ENCODE data around the gene RETNLB. TPM values are rescaled to one million over a fixed set of nuclear protein-coding genes. Genes with fewer than 3 reads are reported as not detected.

RETNLB gene
- total RNA-seq, 1 donor from 2014 or later = not detected

GRCh38 chr3:108779496-108779895 is 22.3 kb upstream of the RETNLB start:
- Histone ChIP-seq H3K36me3 (ENCODE audit: control insufficient read depth, insufficient read depth, low read length) (no peaks in the 10 kb centered on the region), H3K4me3 (ENCODE audit: low read depth, low read length) (no peak overlapping the region), H3K27me3 (ENCODE audit: control insufficient read depth, insufficient read depth, low read length) (no peaks in the 10 kb centered on the region)
- no peak for TF ChIP-seq CTCF (IDR thresholded peaks at IDR 0.05; ENCODE audit: insufficient read depth, low read length, poor library complexity, severe bottlenecking)
- no peak for DNase-seq (ENCODE audit: low read depth)

- no peak for DNase-seq (ENCODE audit: low read depth)
- H3K27me3 ChIP-seq (ENCODE audit: control insufficient read depth, insufficient read depth, low read length) = no peaks in the 10 kb centered on the region
- no peak overlapping the region for H3K4me3 ChIP-seq (ENCODE audit: low read depth, low read length)
- TF ChIP-seq CTCF (IDR thresholded peaks at IDR 0.05; ENCODE audit: insufficient read depth, low read length, poor library complexity, severe bottlenecking) = no peak
- H3K36me3 ChIP-seq (ENCODE audit: control insufficient read depth, insufficient read depth, low read length) = no peaks in the 10 kb centered on the region
Observed at GRCh38 chr3:108775649-108776048, 18.4 kb upstream of the RETNLB start.

GRCh38 chr3:108767253-108767652 is 10.0 kb upstream of the RETNLB start:
- Histone ChIP-seq H3K4me3 (ENCODE audit: low read depth, low read length) (no peak overlapping the region), H3K27me3 (ENCODE audit: control insufficient read depth, insufficient read depth, low read length) (no peaks in the 10 kb centered on the region), H3K36me3 (ENCODE audit: control insufficient read depth, insufficient read depth, low read length) (no peaks in the 10 kb centered on the region)
- no peak for TF ChIP-seq CTCF (IDR thresholded peaks at IDR 0.05; ENCODE audit: insufficient read depth, low read length, poor library complexity, severe bottlenecking)
- DNase-seq (ENCODE audit: low read depth) = no peak

- TF ChIP-seq CTCF (IDR thresholded peaks at IDR 0.05; ENCODE audit: insufficient read depth, low read length, poor library complexity, severe bottlenecking) = no peak
- DNase-seq (ENCODE audit: low read depth) = no peak
- H3K36me3 ChIP-seq (ENCODE audit: control insufficient read depth, insufficient read depth, low read length) = no peaks in the 10 kb centered on the region
- no peaks in the 10 kb centered on the region for H3K27me3 ChIP-seq (ENCODE audit: control insufficient read depth, insufficient read depth, low read length)
- H3K4me3 ChIP-seq (ENCODE audit: low read depth, low read length) = no peak overlapping the region
Observed at GRCh38 chr3:108755686-108756085, 1.5 kb downstream of the RETNLB start.

- Histone ChIP-seq H3K4me3 (ENCODE audit: low read depth, low read length) (no peak overlapping the region), H3K27me3 (ENCODE audit: control insufficient read depth, insufficient read depth, low read length) (no peaks in the 10 kb centered on the region), H3K36me3 (ENCODE audit: control insufficient read depth, insufficient read depth, low read length) (no peaks in the 10 kb centered on the region)
- no peak for TF ChIP-seq CTCF (IDR thresholded peaks at IDR 0.05; ENCODE audit: insufficient read depth, low read length, poor library complexity, severe bottlenecking)
- DNase-seq (ENCODE audit: low read depth) = no peak
Observed at GRCh38 chr3:108744762-108745161, 12.4 kb downstream of the RETNLB start.

- TF ChIP-seq CTCF (IDR thresholded peaks at IDR 0.05; ENCODE audit: insufficient read depth, low read length, poor library complexity, severe bottlenecking) = no peak
- Histone ChIP-seq H3K4me3 (ENCODE audit: low read depth, low read length) (no peak overlapping the region), H3K36me3 (ENCODE audit: control insufficient read depth, insufficient read depth, low read length) (no peaks in the 10 kb centered on the region), H3K27me3 (ENCODE audit: control insufficient read depth, insufficient read depth, low read length) (no peaks in the 10 kb centered on the region)
- DNase-seq (ENCODE audit: low read depth) = no peak
Observed at GRCh38 chr3:108742929-108743328, 14.3 kb downstream of the RETNLB start.

All from kidney epithelial cell (primary cell).